Mammary epithelial cell (primary cell): ENCODE results near the gene C16orf95.

Experiments
- EZH2 ChIP-seq: IDR thresholded peaks from 2 replicates; pipeline ENCODE4 v1.6.1; 2012; ENCODE audit warnings: low read length, inconsistent platforms, borderline replicate concordance
- TF ChIP-seq, protein P1 (sequence below), 2 donors: IDR thresholded peaks in 1 of 2; conservative IDR thresholded peaks in 1 of 2; 2 replicates each; pipeline ENCODE4 v1.5.1; 2011 to 2012; ENCODE audit warnings: inconsistent platforms in 2 of 2, low read length in 2 of 2, mild to moderate bottlenecking in 2 of 2, control low read depth in 1 of 2, low read depth in 1 of 2; ENCODE audit not compliant: insufficient read depth in 1 of 2; ENCODE audit errors: extremely low read depth in 1 of 2

DNA sequence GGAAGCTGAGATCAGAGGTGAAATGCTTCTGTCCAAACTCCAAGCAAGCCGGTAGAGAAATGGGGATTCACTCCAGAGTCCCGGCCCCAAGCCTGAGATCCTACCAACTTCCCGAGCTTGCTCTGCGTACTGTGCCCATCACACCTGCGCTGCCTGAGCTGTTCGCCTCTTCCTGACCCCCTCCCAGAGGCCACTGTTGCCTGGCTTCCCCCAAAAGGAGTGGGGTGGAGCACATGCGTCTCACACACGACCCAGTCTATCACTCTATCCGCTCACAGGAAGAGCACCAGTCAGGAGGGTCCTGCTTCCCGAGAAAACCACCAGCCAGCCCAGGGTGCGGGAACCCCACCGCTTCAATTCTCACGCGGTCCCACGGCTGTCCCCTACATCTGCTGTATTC is 13.5 kb upstream of the C16orf95 start:
- TF ChIP-seq, protein P1, sequence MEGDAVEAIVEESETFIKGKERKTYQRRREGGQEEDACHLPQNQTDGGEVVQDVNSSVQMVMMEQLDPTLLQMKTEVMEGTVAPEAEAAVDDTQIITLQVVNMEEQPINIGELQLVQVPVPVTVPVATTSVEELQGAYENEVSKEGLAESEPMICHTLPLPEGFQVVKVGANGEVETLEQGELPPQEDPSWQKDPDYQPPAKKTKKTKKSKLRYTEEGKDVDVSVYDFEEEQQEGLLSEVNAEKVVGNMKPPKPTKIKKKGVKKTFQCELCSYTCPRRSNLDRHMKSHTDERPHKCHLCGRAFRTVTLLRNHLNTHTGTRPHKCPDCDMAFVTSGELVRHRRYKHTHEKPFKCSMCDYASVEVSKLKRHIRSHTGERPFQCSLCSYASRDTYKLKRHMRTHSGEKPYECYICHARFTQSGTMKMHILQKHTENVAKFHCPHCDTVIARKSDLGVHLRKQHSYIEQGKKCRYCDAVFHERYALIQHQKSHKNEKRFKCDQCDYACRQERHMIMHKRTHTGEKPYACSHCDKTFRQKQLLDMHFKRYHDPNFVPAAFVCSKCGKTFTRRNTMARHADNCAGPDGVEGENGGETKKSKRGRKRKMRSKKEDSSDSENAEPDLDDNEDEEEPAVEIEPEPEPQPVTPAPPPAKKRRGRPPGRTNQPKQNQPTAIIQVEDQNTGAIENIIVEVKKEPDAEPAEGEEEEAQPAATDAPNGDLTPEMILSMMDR (conservative IDR thresholded peaks at IDR 0.05 in 1 of 2, IDR thresholded peaks at IDR 0.05 in 1 of 2; ENCODE audit: extremely low read depth in 1 of 2, insufficient read depth in 1 of 2, low read depth in 1 of 2, low read length in 2 of 2) = no peak
- no peak for TF ChIP-seq EZH2
